Measurements from ENCODE around the gene PEX3.

PEX3 gene, protein sequence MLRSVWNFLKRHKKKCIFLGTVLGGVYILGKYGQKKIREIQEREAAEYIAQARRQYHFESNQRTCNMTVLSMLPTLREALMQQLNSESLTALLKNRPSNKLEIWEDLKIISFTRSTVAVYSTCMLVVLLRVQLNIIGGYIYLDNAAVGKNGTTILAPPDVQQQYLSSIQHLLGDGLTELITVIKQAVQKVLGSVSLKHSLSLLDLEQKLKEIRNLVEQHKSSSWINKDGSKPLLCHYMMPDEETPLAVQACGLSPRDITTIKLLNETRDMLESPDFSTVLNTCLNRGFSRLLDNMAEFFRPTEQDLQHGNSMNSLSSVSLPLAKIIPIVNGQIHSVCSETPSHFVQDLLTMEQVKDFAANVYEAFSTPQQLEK

DNA sequence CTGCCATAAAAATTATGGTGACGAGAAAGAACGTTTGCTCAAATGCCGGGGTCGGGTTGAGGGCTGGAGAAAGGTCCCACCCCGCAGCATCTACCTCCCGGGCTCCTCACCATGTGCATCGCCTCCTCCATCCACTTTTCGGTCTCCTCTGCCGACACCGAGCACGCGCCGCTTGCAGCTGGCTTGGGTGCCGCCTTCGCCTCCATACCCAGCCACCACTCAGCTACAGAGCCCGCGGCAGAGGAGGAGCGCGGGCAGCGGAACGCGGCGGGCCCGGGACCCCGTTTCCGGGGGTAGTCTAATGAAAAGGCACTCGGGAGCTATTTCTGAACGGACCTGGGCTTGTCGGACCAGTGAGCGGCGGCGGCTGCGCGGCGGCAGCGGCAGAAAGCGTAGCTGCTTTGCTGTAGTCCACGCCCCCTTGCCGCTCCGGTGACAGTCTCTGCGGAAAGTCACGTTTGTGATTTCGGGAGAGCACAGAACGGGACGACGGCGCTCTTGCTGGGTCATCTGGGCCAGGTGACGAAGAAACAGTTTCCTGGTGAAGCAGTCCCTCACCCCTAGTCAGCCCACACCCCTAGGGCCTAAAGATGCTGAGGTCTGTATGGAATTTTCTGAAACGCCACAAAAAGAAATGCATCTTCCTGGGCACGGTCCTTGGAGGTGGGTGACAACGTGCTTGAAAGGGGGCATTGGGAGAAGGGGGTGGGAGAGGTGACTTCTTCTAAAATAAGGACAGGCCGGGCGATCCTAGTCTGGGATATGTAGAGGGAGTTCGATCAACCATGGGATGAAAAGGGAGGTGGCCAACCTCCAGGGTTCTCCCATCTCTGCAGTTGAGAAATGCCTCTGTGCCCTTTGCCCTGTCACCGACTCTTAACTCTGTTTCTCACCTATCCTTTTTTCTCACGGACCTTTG lies at the start of gene PEX3, which contains the start of gene ADAT2:
TSS of gene PEX3 (plus strand) at position 353 of the 919 bp plus-strand sequence. CDS start at position 591, 238 bp downstream.
TSS of gene ADAT2 (minus strand) at position 243 of the 919 bp plus-strand sequence. CDS start at position 206, 37 bp downstream.
- DNase-seq (ENCODE audit: low spot score) = peak; percentile 97

DNA sequence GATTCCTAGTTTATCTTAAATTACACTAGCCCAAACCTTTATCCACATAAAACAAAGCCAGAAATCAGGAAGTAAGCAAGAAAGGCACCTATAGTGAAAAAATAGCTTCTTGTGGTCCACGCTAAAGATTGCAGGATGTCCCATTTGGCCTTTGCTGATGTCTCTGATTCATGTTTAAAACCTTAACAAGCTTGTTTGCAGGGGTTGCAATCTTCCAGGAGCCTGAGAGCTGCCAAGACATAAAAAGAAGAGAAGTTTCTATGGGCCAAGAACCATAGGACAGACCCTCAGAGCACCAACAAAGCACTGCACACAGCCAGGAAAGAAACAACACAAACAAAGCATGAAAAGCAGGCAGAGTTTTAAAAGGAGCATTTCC lies 49.5 kb upstream of the PEX3 start:
- no peak for DNase-seq (ENCODE audit: low spot score)

DNA sequence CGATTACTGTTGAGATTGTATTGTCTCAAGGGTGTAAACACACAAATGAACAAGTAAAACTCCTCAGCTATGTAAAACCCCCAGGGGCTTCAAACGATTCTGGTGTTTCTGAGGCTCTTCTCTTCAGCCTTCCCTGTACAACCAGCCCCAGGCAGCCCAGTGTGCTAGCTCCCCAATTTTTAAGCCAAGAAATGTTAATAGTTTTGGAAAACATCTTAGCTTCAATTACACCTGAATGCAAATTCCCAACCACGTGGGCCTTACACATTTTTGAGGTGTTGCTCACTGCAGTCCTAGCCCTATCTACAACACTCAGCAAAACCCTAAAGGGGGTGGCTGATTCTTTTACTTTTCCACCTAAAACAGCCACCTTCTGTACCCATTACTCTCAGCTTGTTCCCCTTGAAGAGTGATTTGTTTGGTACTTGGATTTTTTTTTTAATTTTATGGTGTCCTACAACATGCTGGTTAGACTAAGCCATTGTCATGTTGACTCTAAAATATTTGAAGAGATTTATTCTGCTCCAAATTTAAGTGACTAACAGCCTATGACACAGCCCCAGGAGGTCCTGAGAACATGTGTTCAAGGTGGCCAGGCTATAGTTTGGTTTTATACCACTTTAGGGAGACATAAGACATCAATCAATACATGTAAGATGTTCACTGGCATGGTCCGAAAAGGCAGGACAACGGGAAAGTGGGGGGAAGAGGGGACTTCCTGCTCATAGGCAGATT lies 48.8 kb upstream of the PEX3 start:
- DNase-seq (ENCODE audit: low spot score) = no peak

DNA sequence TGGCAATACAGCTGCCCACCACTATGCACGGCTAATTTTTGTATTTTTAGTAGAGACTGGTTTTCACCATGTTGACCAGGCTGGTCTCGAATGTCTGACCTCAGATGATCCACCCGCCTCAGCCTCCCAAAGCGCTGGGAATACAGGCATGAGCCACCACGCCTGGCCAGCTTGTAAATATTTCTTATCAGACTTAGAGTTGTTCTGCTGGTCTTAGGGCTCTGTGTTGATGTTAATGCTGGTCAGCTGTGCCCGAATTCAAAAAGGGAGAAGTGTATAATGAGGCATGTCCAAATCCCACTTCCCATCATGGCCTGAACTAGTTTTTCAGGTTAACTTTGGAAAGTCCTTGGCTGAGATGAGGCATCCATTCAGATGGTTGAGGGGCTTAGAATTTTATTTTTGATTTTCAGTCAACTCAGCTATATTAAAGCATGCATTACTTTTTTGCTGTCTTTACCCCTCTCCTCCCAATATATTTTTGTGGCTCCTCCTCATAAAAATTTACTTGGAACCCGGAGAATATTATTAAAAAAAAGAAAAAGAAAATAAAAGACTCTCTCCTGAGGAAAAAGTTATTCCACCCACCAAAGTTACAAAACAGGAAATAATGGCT lies 47.8 kb upstream of the PEX3 start:
- no peak for DNase-seq (ENCODE audit: low spot score)

DNA sequence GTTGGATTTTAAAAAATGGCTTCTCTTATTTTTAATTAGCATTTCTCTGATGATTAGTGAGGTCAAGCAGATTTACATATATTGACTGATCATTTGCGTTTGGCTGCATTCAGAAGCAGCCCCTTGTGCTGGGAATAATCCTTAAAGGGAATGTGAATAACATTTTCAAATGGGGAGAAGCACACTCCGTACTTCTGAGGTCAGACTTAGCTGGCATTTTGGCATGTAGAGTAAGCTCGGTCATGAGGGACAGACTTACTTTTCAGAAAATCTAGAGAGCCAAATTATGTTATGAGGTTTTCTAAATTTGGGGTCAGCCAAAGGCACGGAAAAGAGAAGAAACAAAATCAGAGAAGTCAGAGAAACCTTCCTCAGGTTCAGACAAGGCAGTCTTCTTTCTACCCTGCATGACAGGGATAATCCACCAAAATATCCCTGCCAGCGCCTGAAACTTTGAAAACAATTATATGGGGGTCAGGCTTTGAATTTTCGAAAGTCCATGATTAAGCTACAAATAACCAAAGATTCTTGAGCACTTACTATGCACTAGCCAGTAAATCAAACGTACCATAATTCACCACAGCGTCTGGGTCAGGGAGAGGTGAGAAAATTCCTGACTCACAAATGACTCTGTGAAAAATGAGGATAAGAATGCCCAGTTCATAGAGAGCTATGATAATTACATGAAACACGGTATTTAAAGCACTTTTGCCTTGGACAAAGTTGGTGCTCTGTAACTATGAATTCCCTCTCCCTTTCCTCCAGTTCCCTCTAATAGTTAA lies 45.0 kb upstream of the PEX3 start:
- DNase-seq (ENCODE audit: low spot score) = peak; percentile 56

DNA sequence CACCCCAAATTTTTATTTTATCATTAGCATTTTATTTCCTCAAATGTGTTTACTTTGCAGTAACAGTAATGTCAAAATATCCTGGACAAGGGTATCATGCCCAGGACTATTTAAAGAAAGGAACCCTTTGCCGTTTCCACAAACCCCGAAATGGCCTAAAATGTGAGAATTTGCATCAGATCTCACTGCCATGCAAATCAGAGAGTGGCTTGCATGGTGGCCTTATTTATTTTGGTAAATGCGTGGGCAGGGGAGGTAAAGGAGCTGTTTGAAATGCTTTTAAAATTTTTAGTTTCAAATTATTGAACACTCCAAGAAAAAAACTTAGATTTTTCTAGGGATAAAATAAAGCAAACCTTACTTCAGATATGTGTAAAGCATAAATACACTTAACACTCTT lies 43.9 kb upstream of the PEX3 start:
- no peak for DNase-seq (ENCODE audit: low spot score)

DNA sequence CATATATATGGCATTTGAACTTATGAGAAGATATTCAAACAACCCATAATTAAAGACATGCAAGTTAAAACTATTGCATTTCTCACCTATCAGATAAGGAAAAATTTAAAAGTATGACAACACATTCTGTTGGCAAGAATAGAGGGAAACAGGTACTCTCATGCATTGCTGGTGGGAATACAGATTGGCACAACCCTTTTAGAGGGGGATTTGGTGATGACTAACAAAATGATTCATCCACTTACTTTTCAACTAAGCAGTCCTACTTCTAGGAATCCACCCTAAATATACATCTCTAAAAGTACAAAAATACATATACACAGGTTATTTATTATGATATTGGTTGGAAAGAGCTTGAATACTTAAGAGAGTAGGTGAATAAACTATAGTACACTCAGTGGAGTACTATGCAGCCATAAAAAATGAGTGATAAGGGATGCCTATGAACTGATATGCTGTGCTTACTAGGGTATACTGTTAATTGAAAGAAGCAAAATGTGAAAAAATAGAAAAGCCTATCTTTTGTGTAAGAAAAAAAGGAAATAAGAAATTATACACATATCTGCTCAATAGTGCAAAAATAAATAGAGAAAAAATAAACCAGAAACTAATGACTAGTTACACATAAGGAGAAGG lies 42.3 kb upstream of the PEX3 start:
- no peak for DNase-seq (ENCODE audit: low spot score)

DNA sequence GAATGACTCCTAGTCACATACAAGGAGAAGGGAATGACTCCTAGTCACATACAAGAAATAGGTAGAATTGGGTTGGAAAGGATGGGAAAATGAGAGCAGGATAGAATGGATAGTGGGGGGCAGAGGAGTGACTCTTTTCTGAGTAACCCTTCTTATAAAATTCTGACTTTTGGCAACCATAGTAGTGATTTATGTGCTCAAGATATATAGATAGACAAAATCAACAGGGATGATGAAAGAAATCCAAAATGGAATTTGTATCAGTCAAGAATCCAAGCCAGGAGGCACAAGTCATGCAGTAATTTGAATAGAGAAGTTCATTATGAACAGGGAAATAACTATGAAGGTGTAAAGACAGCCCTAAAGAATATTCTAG lies 41.8 kb upstream of the PEX3 start:
- DNase-seq (ENCODE audit: low spot score) = no peak

DNA sequence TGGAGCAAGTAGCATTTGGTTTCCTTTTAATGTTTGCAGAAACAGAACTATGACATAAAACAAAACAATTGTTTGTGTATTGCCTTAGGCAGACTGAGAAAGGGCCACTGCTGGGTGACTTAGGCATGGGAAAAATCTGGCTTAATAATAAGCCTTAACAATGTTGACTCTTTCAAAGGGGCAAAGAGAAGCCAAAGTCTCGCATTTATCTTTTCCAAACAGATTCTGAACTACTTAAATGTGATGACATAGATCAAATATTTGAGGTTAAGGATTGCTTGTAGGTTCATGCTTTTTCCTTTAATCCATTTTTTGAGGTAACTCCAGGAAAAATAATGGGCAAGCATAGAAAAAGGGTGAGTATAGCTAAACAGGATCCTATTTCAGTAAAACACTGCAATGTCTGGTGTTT lies 39.7 kb upstream of the PEX3 start:
- DNase-seq (ENCODE audit: low spot score) = no peak

DNA sequence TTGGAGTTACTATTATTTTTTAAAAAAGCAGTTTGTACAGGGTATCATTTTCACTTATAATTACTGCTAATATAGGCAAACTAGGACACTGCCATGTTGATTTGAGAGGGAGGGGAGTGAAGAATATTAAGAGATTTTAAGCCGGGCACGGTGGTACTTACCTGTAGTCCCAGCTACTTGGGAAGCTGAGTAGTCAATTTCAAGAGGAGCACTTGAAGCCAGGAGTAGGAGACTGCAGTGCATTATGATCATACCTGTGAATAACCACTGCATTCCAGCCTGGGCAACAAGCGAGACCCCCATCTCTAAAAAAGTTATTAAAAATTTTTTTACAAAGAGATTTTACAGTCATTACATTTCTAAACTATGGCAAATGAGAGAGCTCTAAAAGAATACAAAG lies 35.8 kb upstream of the PEX3 start:
- no peak for DNase-seq (ENCODE audit: low spot score)

DNA sequence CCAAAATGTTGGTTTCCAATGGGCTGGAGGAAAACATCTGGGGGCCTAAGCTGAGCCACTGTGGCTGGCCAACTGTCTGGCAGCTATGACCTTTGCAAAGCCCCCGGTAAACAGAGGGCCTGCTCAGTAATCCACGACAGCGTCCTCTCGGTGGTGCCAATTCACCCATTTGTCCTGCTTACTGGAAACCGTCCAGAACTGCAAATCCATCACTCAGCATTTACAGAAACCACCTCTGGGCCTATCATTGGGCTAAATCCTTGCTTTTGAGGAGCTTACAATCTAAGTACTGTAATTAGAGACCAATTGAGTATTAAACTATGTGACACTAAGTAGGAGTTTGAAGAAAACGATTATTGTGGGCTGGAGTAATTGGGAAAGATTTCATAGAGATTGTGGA lies 31.1 kb upstream of the PEX3 start:
- DNase-seq (ENCODE audit: low spot score) = no peak

DNA sequence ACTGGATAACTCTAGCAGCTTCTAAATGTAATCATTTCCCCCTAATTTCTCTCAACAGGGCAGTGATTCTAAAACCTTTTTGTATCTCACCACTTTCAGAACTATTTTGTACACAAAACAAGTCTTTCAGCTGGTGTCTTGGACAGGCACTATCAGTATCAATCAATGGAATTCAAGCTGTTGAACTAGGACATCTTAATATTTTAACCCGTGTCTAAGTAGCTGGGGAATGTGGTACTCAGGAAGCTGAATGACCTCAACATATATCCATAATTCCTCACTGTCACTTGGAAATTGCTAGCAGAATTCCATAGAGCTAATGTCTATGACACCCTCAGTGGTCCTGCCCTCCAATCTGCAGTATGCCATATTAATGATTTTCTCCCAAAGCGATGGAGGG lies 24.6 kb upstream of the PEX3 start:
- DNase-seq (ENCODE audit: low spot score) = no peak

DNA sequence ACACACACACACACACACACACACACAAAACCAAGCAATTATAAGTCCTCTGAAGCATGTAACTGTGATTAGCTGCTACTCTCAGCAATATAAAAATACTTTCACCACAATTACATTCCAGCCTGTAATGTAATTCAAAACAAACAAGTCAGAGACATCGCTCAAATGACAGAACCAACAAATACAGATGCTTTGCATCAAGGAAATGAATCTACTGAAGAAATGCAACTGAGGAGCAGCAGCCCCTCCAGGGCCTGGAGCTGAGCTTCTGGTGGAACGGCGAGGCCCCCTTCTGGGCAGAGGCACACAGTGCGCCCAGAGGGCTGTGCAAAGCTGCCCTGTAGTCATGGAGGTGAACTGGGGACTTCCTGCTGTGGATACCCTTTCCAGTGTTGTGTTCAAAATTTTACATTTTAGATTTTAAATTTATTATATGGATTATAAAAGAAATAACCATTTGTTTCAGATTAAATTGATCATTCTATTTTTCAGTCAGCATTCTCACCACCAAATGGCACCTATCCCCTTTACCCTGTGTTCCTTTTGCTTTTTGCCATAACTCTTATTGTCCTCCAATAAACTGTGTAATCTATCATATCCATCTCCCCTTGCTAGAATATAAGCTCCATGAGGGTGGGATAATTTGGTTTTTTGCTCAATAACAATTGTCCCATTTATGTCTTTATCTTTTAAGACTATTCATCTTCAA lies 23.3 kb upstream of the PEX3 start:
- peak; percentile 71 for DNase-seq (ENCODE audit: low spot score)

DNA sequence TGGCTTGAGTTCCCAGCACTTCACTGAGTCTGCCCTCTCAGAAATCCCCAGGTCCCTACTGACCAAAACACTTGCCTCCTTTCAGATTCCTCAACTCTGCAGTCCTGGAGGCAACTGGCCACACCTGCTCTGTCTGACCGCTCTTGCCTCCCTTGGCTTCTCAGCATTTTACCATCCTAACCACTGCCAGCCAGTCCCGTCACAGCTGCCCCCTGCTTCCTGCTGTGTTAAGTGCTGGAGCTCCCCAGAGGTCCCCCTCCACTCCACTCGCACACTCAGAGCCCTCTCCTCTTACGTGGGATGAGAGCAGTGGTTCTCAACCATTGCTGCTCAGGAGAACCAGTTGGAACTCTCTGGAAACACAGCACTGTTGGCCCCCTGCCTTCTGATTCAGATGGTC lies 20.6 kb upstream of the PEX3 start:
- DNase-seq (ENCODE audit: low spot score) = no peak

DNA sequence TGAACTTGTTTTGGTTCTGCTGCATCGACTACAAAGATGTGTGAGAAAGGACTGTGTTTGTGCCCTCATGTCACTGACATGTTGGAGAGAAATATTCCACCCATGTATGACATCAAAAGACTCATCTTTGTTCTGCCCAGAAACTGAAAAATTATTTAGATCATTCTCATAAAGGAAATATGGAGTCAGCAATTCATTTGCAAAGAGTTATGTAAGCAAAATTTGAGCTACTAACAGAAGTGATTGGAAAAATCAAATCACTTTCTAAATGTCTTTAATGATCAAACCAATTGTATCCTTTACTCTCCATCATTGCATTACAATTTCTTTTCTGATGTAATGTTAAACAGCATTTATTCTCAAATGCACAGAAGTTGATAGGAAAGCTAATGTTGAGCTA lies 19.4 kb upstream of the PEX3 start:
- no peak for DNase-seq (ENCODE audit: low spot score)

DNA sequence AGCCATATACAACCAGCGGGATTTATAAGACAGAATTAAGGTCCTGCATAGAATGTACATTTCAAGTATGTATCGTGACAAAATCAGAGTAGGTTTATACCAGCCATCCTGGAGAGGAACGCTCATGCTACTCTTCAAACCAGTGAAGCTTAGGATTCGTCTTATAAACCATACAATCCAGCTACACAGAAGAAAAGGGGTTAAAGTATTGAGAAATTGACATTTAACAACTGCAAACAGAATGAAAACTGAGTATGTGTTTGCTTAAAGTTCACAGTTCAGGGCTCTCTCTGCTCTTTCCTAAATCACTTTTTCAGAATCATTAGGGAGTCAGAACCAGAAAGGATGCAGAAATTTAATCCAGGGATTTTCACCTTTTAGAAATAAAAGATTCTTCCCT lies 18.0 kb upstream of the PEX3 start:
- no peak for DNase-seq (ENCODE audit: low spot score)

DNA sequence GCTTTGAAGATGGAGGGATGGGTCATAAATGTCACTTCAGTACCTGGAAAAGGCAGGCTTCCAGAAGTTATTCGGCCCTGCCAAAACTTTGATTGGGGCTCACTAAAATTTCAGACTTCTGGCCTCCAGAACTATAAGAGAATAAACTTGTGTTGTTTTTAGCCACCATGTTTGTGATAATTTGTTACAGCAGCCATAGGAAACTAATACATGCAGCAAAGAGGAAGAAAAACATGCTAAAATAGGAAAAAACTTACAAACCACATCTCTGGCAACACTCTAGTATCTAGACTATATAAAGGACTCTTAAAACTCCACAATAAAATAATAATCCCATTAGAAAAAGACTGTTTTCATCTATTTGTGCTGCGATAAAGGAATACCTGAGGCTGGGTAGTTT lies 9.6 kb upstream of the PEX3 start:
- no peak for DNase-seq (ENCODE audit: low spot score)

DNA sequence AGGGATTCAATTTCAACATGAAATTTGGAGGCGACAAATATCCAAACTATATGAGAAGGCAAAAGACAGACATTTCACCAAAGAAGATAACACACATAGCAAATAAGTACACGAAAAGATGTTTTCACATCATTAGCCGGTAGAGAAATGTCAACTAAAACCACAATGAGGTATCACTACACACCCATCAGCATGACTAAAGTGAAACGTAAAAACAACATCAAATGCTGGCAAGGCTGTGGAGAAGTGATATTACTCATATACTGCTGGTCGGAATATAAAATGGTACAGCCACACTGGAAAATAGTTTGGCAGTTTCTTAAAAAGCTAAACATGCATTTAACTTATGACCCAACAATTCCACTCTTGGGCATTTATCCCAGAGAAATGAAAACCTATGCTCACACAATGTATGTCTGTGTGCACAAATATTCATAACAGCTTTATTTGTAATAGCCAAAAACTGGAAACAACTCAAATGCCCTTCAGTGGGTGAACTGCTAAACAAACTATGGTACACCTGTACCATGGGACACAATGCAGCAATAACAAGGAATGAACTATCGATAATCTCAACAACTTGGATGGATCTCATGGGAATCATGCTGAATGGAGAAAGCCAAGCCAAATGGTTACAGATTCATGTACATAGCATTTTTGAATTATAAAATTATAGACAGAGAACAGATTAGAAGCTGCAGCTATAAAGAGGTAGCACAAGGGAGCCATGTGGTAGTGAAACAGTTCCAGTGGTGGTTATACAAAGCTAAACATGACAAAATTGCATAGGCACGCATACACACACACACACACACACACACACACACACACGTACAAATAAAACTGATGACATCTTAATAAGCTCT lies 8.7 kb upstream of the PEX3 start:
- no peak for DNase-seq (ENCODE audit: low spot score)

DNA sequence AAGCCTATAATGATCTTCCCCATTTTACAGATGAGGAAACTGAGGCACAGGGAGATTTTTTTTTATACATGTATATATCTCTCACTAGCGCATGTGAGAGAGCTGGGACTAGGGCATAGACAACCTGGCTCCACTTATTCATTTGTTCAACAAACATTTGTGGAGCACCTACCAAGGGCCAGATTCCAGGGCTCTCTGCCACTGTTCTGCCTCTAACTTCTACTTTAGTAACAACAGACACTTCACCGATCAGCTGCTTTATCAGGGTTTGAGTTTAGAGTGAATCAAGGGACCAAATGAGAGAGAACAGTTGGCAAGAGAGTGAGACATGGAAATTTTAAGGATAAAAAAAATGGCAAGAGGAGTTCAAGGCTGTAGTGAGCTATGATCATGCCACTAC lies 7.5 kb upstream of the PEX3 start:
- DNase-seq (ENCODE audit: low spot score) = no peak
